ENCODE data around the gene SERPINB6.
"Not testable (repeated sequence)": the region's sequence is repeated elsewhere in the genome, so short reads cannot be mapped to it uniquely, and the experiment has no call there.

SERPINB6 gene

DNA sequence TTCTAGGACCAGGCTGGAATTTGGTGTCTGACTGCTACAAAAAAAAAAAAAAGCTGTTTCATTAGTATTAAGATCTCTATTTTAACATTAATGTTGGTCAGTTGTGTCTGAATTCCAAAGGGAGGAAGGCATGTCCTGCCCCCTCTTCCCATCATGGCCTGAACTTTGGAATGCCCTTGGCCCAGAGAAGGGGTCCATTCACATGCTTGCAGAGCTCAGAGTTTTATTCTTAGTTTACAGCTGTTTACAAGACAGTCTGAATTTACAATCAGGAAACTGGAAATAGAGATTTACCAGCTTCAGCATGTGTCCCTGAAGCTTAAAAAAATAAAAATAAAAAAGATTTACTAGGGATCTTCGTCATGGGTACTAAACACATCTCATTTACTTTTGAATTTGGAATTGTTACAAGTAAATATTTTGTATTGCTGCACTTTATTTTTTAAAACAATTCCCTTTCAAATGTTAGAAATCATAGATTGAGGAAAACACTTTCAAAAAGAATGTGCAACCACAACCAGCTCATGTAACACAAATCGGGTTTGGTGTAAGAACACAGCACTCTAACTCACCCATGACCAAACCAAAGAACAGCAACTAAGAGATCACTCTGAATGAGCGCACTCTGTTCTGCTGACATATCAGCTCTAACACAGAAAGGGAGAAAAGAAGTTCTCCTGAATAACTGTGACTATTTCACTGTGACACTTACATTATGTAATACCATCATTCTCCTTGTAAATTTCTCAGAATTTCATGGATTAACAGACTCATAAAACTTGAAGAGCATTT lies 6.6 kb upstream of the SERPINB6 start:
- no peak for DNase-seq (ENCODE audit: low read depth)

GRCh38 chr6:2977290-2977689 lies 5.9 kb upstream of the SERPINB6 start:
- DNase-seq (ENCODE audit: low read depth) = no peak

- DNase-seq (ENCODE audit: low read depth) = peak; percentile 94
Observed at GRCh38 chr6:2976571-2977085, 5.3 kb upstream of the SERPINB6 start.

DNA sequence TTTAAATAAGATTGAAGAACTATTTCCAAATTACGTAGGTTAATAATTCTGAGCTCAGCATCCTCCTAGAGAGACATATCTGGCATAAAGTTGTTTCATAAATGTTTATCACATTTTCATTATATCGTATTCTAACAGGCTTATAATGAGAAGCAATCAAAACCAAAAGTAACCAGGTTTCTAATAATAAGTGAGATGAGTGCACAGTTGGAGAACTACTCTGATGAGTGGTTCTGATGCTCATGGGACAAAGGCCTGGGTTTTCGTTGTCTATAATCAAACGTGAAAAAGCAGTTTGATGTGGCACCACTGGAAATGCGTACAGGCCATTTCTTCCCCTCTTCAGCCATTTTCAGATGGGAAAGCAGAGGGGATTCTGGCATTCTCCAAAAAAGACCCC lies 4.7 kb upstream of the SERPINB6 start:
- DNase-seq (ENCODE audit: low read depth) = no peak

GRCh38 chr6:2973676-2974075 lies 2.3 kb upstream of the SERPINB6 start:
- DNase-seq (ENCODE audit: low read depth) = no peak

- not testable (repeated sequence) for DNase-seq (ENCODE audit: low read depth)
Observed at GRCh38 chr6:2973180-2973579, 1.8 kb upstream of the SERPINB6 start.

DNA sequence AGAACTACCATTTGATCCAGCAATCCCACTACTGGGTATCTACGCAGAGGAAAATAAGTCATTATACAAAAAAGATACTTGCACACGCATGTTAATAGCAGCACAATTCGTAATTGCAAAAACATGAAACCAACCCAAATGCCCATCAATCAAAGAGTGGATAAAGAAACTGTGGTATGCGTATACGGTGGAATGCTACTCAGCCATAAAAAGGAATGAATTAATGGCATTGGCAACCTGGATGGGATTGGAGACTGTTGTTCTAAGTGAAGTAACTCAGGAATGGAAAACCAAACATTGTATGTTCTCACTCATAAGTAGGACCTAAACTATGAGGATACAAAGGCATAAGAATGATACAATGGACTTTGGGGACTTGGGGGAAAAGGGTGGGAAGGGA lies 1.3 kb upstream of the SERPINB6 start:
- DNase-seq (ENCODE audit: low read depth) = not testable (repeated sequence)

DNA sequence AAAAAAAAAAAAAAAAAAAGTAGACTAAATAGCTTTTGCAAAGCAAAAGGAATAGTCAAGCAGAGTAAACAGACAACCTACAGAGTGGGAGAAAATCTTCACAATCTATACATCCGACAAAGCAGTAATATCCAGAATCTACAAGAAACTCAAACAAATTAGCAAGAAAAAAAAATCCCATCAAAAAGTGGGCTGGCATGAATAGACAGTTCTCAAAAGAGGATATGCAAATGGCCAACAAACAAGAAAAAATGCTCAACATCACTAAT lies 786 bp upstream of the SERPINB6 start:
- DNase-seq (ENCODE audit: low read depth) = peak; percentile 25

- peak; percentile 77 for DNase-seq (ENCODE audit: low read depth)
Observed at GRCh38 chr6:2970753-2971419, 481 bp downstream of the SERPINB6 start.

DNA sequence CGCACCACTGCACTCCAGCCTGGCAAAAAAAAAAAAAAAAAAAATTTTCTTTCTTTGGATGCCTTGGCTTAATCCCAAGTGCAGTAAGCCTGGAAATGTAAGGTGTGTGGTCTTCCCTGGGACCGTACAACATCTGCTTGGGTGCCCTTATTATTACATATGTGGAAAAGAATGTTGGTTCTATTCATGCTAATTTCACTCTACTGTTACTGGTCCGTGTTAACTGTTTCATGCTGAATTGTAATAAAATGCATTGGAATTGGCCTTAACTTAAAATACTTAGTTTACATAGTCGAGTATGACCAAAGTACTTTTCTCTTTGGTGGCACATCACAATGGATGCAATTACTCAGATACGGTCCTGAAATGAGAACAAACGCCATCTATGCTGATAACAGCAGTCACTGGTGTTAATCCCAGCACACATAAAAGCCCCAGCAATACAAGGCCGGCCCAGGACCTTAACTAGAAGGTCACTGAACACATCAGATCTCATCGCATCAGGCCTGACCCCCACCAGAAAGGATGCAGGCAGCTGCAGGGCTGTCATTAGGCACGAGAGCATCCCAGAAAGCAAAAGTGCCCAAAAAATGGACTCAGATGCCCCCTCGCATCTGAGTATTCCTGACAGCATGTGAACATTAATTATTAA lies 1.2 kb downstream of the SERPINB6 start:
- DNase-seq (ENCODE audit: low read depth) = peak; percentile 56

DNA sequence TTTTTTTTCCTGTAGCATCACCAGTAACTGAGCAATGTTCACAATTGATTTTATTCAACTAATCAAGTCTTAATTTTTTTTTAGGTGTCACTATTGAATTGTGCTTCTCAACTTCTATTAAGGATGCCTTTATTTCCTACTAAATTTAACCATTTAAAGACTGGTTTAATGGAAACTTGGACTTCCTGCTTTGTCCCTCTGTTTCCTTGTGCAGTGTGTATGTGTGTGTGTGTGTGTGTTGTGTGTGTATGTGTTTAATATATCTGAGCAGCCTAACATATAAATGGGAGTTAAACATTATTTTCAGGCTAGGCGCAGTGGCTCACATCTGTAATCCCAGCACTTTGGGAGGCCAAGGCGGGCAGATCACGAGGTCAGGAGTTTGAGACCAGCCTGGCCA lies 1.8 kb downstream of the SERPINB6 start:
- DNase-seq (ENCODE audit: low read depth) = no peak

DNA sequence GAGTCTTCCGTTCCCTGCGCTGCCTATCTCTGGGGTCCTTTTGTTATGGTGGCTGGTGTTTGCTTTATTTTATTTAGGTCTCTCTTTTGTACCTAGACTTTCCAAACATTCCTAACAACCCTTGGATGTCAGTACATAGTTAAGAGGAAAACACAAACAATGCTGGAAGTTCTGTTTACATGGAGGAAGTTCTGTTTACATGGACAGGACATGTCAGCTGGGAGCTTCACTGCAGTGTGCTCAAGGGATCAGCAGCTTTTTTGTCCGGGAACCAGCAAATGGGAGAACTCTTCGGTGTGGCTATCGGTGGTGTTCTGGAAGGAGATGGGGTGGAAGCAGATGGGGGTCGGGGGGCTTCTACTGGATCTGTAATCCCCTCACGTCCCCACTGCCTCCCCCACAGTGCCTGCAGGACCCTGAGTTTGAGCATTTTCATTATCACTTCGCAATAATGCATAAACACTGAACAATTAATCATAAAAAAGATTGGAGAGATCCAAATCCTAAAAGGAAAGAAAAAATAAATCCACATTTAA lies 2.7 kb downstream of the SERPINB6 start:
- DNase-seq (ENCODE audit: low read depth) = no peak

DNA sequence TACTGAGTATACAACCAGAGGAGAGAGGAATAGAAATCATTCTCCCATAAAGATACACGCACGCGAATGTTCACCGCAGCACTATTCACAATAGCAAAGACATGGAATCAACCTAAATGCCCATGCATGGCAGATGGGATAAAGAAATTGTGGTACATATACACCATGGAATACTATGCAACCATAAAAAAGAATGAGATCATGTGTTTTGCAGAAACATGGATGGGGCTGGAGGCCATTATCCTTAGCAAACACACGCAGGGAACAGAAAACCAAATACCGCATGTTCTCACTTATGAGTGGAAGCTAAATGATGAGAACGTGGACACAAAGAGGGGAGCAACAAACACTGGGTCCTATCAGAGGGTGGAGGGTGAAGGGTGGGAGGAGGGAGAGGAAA lies 3.4 kb downstream of the SERPINB6 start:
- no peak for DNase-seq (ENCODE audit: low read depth)

DNA sequence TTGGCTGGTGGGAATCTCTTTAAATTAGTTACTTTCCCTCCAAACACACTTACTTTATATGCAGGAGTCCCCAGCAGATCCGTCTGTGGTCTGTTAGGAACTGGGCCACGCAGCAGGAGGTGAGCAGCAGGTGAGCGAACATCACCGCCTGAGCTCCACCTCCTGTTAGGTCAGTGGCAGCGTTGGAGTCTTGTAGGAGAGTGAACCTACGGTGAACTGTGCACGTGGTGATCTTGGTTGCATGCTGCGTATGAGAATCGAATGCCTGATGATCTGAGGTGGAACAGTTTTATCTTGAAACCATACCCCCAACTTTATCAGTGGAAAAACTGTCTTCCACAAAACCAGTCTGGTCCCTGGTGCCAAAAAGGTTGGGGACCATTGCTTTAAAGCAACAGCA lies 5.0 kb downstream of the SERPINB6 start:
- no peak for DNase-seq (ENCODE audit: low read depth)

DNA sequence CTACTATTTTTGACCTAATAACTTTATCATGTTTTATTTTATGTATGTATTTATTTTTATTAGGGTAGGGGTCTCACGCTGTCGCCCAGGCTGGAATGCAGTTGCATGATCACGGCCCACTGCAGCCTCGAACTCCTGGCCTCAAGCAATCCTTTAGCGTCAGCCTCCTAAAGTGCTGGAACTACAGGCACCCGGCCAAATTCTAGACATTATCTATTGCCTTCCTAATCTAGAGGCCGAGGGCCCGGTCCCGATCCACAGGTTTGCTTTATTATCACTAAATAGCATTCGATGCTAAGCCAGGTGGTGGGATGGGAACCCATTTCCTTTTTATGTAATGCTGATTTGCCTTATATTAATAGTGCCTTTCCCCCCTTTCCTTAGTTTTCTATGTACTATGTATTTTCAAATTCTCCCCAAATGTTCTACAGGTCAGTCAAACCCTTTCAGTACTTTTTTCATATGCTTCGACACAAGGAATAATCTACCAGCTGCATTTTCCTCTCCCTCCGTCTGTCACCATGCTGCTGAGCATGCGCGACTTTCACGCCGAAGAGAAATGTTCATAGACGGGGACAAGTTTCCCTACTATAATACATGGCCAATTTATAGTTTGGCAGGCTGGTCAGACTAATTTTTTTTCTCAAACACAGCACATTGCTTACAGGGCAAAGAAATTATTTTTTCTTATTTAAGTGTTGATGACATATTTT lies 6.4 kb downstream of the SERPINB6 start:
- no peak for DNase-seq (ENCODE audit: low read depth)

DNA sequence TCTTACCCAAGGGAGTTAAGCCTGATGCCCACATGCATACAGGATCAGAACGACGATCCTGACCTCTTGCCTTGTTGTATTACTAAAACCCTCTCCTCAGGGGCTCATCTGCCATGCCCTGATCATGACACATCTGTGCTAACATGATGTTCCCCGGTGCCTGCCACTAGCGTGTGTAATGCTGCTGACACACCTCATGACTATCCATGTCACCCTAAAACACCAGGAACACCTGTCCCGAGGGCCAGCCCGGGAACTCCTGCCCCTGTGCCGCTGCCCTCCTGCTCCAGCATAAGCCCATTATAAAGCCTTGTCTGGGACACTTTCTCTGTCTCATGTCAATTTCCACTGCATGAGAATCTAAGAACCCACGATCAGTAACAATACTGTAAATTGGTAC lies 7.6 kb downstream of the SERPINB6 start:
- no peak for DNase-seq (ENCODE audit: low read depth)

DNA sequence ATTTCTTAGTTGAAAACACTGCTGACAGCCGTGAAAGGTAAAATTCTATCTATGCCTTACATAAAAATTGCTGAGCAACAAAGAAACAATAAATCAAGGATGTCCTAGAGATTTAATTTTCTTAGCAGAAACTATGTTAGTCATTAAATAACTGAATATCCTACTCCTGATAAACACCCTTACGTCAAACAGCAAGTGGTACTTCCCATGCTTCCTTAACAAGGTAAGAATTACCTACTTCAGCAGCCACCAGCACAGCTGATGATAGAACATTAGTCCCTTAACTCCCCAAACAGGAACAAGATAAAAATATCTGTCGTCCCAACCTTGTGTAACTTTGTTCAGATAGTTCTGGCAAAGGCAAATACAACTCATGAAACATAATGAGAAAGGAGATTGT lies 8.7 kb downstream of the SERPINB6 start:
- DNase-seq (ENCODE audit: low read depth) = no peak

- no peak for DNase-seq (ENCODE audit: low read depth)
Observed at GRCh38 chr6:2962004-2962403, 9.4 kb downstream of the SERPINB6 start.

- no peak for DNase-seq (ENCODE audit: low read depth)
Observed at GRCh38 chr6:2961506-2961905, 9.9 kb downstream of the SERPINB6 start.

DNA sequence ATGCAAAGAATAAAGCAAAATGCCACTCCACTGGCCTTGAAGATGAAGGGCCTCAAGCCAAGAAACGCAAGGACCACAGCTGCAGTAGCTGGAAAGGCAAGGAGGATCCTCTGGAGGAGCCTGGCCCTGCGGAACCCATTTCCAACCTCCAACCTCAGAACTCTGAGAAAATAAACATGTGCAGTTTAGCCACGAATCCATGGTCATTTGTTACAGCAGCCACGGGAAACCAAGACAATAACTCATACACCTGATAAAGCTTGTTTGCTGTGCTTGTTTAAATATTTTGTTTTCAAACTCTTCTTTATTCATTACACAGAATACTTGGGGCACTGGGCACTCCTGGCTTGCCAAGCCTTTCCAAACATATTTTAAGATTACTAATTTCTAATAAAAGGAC lies 10.4 kb downstream of the SERPINB6 start:
- no peak for DNase-seq (ENCODE audit: low read depth)

- peak; percentile 94 for DNase-seq (ENCODE audit: low read depth)
Observed at GRCh38 chr6:2959909-2960719, 11.3 kb downstream of the SERPINB6 start.
